Urothelium cell line (cell line): ENCODE results near the gene IGSF23.
"Not testable (repeated sequence)": the region's sequence is repeated elsewhere in the genome, so short reads cannot be mapped to it uniquely, and the experiment has no call there.

Experiments used
- DNase-seq: peaks from one replicate; pipeline ENCODE4 v3.0.0; 2011; ENCODE audit warnings: low spot score, mixed read lengths
- FAIRE-seq: peaks from 2 replicates; lab custom pipeline; 2011; peaks lifted over from hg19 to GRCh38; lab: Jason Lieb, UNC

The IGSF23 gene

DNA sequence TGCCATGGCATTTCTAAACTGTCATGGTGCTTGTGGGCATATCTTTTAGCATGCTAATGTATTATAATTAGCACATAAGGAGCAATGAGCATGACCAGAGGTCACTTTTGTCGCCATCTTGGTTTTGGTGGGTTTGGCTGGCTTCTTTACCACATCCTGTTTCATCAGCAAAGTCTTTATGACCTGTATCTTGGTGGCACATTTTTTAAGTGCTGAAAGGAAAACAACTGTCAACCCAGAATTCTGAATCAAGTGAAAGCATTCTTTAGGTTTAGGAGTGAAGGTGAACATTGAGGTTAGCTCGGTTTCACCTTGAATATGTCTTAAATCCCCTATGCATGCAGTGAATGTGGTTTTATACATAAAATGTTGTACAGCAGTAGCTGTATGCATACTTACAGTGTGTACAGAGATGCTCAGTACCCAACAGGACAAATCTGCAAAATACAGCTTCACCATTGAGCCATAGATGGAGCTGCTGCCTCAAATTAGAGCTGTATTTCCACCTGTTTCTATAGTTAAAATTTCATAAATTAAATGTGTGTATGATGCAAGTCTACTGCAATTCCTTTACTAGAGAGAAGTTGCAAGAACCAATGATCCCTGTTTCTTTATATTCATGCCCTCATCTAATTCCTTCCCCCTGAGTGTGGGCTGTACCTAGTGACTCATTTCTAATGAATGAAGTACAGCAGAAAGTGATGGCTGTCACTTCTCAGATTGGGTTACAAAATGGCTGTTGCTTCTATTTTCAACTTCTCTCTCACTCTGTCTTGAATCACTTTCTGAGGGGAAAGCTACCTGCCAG, 25.2 kb upstream of the IGSF23 start:
- FAIRE-seq, result no peak
- peak; percentile 67 for DNase-seq

DNA sequence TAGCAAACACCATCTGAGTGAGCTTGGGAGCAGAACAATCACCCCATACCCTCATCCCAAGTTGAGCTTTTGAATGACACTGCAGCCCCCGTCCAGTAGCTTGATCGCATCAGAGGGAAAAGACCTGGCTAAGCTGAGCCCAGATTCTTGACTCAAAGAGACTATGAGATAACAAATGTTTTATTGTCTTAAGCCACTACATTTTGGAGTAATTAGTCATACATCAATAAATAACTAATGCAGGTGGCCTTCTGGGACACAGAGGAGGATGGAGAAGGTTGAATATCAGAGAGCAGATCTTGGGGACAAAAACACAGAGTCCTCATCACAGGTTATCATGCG, 24.6 kb upstream of the IGSF23 start:
- DNase-seq, result peak; percentile 39
- FAIRE-seq, result no peak

DNA sequence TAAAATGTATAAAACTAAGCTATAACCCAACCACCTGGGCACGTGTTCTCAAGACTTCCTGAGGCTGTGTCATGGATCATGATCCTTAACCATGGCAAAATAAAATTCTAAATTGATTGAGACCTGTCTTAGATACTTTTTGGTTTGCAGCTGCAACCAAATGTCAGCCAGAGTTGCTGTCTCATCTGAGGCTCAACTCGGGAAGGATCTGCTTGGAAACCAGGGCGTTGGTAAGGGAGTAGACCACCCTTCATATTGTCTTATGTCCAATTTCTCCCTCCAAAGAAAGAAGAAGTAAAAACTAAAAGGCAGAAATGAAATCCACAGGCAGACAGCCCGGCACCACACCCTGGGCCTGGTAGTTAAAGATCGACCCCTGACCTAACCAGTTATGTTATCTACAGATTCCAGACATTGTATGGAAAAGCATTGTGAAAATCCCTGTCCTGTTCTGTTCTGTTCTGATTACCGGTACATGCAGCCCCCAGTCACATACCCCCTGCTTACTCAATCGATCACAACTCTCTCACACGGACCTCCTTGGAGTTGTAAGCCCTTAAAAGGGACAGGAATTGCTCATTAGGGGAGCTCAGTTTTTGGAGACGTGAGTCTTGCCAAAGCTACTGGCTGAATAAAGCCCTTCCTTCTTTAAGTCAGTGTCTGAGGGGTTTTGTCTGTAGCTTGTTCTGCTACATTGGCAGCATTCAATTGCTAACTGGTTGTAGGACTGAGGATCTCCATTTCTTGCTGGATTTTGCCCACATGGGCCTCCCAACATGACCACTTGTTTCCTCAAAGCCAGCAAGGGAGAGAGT, 22.9 kb upstream of the IGSF23 start:
- no peak for FAIRE-seq
- DNase-seq, result no peak

DNA sequence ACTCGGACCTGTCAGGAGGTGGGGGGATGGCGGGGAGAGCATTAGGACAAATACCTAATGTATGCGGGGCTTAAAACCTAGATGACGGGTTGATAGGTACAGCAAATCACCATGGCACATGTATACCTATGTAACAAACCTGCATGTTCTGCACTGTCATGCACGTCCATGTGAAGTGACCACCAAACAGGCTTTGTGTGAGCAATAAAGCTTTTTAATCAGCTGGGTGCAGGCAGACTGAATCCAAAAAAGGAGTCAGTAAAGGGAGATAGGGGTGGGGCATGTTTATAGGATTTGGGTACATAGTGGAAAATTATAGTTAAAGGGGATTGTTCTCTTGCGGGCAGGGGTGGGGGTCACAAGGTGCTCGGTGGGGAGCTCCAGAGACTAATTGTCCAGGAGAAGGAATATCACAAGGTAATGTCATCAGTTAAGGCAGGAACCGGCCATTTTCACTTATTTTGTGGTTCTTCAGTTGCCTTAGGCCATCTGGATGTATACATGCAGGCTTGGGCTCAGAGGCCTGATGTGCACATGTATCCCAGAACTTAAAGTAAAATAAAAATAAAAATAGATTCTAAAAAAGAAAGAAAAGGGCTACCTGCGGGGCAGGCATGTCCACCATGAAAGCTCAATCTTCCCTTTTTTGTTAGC, 21.9 kb upstream of the IGSF23 start:
- not testable (repeated sequence) for FAIRE-seq, DNase-seq

DNA sequence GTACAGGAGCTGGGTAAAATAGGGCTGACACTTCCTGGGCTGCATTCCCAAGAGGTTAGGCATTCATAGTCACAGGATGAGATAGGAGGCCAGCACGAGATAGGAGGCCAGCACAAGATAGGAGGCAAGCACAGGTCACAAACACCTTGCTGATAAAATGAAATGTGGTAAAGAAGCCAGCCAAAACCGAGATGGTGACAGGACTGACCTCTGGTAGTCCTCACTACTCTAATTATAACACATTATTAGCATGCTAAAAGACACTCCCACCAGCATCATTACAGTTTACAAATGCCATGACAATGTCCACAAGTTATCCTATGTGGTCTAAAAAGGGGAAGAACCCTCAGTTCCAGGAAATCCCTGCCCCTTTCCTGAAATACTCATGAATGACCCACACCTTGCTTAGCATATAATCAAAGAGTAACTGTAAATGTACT, 20.9 kb upstream of the IGSF23 start:
- no peak for FAIRE-seq
- no peak for DNase-seq

DNA sequence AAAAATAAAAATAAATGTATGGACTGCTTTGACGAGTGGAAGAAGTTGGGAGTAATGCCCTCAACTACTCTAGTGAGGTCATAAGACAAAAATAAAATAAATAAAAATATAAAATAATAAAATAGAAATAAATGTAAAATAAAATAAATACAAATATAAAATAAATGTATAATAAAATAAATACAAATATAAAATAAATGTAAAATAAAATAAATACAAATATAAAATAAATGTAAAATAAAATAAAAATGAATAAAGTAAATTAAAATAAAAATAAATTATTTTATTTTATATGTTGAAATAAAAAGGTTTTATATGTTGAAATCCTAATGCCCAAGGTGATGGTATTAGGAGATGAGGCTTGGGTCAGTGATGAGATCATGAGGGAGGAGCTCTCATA, 20.1 kb upstream of the IGSF23 start:
- DNase-seq, result no peak
- no peak for FAIRE-seq

DNA sequence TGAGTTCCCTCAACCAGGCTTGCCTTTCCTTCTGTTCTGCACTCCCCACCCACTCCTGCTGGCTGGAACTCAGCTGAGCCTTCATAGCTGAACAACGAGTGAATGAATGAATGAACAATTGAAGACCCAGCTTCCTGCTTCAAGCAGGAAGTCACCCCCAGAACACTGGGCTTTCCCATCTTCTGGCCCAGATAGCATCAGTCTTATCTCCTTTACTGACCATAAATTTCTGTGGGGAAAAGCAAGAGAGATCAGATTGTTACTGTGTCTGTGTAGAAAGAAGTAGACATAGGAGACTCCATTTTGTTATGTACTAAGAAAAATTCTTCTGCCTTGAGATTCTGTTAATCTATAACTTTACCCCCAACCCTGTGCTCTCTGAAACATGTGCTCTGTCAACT, 19.5 kb upstream of the IGSF23 start:
- FAIRE-seq, DNase-seq: not testable (repeated sequence)

DNA sequence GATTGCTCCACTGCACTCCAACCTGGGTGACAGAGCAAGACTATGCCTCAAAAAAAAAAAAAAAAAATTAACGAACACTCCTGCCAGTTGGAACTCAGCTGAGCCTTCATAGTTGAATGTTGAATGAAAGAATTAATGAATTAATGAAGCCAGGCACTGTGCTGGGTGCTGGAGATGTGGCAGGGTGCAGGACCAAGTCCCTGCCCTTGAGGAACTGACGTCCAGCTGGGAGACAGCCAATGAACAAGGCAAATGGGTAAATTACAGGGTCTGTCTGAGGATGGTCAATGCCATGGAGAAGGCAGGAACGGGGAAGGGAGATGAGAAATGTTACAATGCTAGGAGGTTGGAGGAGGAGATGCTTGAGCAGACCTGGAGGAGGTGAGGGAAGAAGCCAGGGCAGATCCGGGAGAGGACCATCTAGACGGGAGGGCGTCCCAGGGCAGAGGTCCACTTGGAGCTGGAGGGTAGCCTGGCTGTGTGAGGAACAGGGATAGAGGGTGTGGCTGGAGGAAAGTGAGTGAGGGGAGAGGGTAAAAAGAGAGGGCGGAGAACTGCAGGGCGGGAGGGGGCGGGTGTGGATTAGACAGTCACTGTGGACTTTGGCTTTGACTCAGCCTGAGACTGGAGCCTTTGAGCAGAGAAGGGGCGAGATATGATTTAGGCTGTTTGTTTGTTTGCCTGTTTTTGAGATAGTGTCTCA, 16.8 kb upstream of the IGSF23 start:
- FAIRE-seq (no peak), DNase-seq (no peak)

DNA sequence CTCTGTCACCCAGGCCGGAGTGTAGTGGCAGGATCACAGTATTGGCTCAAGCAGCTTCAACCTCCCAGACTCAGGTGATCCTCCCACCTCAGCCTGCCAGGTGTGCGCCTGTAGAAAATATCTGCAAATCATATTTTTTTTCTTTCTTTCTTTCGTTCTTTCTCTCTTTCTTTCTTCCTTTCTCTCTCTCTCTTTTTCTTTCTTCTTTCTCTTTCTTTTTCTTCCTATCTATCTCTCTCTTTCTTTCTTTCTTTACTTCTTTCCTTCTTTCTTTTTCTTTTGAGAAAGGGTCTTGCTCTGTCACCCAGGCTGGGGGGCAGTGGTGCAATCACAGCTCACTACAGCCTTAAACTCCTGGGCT, 16.3 kb upstream of the IGSF23 start:
- FAIRE-seq (no peak), DNase-seq (no peak)

DNA sequence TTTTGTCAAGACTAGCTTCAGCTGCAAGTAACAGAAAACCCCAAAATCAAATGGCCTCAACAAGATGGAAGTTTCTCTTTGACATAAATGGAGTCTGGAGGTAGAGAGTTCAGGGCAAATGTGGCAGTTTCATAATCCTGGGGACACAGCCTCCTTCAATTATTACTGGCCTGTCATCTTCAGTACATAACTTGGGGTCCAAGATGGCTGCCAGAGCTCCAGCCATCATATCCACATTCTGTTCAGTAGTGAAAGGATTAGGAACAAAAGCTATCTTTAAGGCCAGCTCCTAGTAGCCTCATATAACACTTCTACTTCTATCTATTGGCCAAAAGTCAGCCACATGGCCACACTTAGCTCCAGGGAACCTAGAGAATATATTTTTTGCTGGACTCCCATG, 15.0 kb upstream of the IGSF23 start:
- FAIRE-seq, result no peak
- DNase-seq, result no peak

DNA sequence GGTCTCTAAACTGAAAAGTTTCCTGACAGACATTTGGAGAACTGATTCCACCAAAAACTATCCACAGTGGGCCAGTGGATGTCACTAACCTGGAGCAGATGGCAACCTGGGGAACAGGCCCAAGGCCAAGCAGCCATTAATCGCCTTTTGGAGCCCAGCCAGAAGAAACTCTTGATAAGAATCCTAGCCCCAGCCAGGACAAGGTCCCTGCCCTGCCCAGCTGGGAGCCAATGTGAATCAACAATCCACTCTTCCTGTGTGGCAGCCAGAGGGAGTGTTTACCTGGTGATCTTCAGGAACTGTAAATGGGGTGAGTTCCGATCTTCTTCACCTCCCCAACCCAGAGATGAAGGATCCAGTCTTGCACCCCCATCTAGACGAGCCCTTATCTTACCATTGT, 14.5 kb upstream of the IGSF23 start:
- no peak for DNase-seq
- no peak for FAIRE-seq

DNA sequence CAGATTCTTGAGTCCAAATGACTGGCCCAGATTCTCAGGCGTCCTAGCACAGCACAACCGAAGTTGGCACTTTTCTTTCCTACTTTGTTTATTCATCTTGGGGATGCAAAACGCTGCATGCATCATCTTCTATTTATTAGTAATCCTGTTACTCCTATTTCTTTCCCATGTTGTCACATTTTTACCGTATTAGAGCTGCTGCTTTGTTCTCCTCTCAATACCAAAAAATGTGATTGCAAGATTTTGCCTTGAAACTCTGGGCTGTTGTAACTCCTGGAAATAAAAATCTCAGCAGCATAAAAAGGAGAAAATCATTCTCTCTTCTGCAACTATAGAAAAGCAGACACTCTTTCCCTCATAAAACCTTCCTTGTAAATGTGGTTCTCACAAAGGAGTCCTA, 12.9 kb upstream of the IGSF23 start:
- DNase-seq, result no peak
- no peak for FAIRE-seq

DNA sequence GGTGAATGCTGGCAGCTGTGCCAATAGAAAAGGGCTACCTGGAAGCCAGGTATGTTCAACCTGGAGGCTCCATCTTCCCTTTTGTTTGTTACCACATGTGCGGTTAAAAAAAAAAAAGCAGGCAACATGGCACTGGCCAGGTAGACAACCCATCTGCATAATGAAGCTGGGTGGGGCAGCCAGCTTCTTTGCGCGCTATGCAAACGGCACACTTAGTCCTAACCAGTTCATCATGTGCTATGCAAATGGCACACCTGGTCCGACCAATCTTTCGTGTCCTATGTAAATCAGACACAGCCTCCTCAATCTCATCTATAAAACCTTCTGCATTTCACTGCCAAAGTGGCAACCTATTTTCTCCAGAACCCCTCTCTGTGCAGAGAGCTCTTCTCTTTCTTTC, 11.3 kb upstream of the IGSF23 start:
- FAIRE-seq (no peak), DNase-seq (no peak)

DNA sequence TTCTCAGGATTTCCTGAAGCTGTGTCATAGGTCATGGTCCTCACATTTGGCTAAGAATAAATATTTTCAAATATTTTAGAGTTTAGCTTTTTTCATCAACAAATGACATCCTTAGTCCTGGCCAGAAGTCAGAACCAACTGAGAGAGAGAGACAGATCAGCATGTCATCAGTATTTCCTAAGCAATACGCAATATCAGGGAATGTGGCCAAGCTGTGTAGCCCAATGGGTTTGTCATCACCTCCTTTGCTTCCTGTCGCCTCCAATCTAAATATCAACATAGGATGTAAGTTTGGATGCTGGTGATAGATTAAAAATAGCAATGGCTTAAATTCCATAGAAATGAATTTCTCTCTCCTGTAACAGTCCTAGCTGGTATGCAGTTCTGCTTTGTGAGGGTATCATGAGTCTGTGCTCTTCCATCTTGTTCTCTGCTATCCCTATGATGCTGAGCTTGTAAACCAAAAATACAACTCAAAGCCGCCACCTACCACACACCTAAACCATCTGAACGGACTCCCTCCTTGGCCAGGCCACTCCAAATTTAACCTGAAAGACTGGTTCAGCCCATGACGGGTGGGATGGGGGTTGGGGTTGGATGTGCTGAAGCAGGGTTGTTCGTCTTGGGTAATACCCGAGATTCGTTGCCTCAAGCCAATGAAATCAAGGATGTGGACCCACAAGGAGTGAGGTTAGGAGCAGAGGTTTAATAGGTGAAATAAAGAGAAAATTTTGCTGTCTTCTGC, 10.0 kb upstream of the IGSF23 start:
- FAIRE-seq (no peak), DNase-seq (no peak)

DNA sequence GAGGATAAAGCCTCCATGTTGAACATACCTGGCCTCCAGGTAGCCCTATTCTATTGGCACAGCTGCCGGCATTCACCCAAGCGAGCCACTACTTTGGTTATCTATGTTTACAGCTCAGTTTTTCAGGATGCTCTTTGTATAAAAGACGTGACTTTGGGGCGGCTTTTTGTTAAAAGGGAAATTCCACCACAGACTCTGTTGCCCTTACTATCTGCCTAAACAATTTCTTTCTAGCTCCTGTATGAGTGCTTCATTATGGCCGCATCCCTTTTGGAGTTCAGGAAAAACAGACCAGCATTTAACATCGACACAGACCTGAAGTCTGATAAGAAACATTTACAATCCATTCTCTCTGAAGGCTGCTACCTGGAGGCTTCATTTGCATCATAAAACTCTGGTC, 9.1 kb upstream of the IGSF23 start:
- DNase-seq (no peak), FAIRE-seq (no peak)

DNA sequence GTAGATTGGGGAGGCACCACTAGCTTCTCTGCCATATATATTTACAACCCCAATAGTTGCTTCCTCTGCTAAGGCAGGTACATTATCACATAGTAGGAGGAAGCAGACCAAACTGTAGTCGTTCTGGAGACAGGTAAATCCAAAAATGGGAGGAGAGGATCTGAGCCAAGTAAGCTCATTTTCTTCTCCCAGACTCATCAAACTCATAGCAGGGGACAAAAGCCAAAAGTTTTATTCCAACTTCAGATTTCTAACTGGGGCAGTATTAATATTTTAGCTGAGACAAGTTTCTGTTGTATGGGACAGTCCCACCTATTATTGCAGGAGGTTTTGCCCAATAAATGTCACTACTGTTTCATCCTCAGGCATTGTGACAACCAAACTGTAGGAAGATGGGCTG, 7.8 kb upstream of the IGSF23 start:
- no peak for FAIRE-seq
- no peak for DNase-seq

DNA sequence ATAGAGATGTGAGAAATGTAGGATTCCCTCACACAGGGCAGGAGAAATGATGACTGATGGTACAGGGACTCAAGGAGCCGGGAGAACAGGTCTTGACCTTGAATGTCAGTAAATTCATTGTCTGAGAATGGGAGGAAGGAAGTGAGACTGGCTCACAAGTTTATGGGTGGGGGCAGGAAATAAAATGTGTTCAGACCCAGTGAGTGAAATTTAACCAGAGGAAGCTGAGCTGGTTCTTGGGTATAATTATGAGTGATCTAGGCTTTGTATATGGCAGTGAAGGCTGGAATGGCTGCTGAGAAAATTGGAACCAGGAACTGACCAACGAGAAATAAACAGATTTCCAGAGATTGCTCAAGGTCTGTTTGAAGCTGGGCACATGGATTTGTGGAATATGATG, 6.3 kb upstream of the IGSF23 start:
- no peak for FAIRE-seq
- DNase-seq, result no peak

DNA sequence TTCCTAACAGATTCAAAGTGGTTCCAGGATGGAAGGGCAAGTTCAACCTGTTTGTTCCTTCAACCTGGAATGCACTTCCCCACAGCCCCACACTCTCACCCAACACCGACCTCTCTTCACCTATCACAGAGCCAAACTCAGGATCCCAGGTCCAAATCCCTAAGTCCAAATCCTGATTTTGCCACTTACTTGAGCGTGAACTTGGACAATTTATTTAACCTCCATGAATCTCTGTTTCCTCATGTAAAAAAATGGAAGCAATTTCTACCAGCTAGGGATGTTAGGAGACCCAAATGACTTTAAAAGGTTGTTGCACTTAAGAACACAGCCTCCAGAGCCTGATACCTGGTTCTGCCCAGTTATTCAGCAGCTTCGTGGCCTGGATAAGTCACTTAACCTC, 5.4 kb upstream of the IGSF23 start:
- FAIRE-seq (no peak), DNase-seq (no peak)

DNA sequence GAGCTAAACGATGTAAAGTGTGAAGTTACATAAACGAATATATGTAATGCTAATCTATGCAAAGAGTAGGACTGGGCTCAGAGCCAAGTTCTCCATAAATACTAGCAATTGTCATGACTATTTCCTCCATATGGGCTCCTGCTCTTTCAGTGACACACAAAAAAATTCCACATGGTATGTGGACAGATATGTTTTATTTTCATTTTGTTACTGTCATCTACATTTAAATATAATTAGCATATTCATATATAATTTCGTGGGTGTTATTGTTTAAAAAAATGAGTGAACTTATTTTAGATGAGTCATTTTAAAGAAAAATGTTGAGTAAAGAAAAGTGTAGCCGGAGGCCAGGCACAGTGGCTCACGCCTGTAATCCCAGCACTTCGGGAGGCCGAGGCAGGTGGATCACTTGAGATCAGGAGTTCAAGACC, 5.0 kb upstream of the IGSF23 start:
- FAIRE-seq, result no peak
- no peak for DNase-seq

DNA sequence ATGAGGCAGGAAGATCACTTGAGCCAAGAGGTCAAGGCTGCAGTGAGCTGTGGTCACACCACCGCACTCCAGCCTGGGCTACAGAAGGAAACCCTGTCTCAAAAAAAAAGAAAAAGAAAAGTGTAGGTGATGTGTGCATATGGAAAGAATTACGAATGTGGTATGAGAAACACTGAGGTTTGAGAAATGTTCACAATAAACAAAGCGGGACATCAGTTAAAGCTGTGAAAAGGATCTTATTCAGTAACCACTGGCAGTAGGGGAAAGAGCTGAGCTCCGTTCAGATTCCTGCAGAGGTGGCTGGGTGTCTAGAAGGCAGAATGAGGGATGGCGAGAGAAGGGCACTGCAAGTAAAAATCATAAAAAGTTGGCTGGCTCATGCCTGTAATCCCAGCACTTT, 4.1 kb upstream of the IGSF23 start:
- DNase-seq, result no peak
- no peak for FAIRE-seq

DNA sequence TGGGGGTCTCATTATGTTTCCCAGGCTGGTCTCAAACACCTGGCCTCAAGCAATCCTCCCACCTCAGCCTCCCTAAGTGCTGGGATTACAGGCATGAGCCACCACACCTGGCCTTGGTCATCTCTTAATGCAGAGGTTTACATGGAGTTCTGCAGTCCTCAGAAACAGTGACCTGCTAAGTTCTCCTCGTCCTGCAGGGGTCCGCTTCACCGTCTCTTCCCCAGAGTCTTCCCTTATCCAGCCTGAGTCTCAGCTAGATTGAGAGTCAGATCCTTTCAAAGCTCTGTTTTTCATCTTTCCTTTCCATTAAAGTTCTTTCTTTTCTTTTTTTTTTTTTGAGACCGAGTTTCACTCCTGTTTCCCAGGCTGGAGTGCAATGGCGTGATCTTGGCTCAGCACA, 2.9 kb upstream of the IGSF23 start:
- not testable (repeated sequence) for FAIRE-seq, DNase-seq
